Nephron (organoid): ENCODE measurements around the gene C12orf75.

ENCODE experiments used
- H3K27ac Mint-ChIP-seq, 3 experiments: 2 replicates each; pipeline ENCODE4 v1.8.0; 2020; ENCODE audit warnings: mixed read lengths in 3 of 3, mild to moderate bottlenecking in 2 of 3, moderate library complexity in 1 of 3
- H3K27me3 Mint-ChIP-seq: 2 replicates; pipeline ENCODE4 v1.8.0; 2021; ENCODE audit warnings: low read depth, mild to moderate bottlenecking, moderate library complexity, mixed read lengths
- H3K36me3 Mint-ChIP-seq: 2 replicates; pipeline ENCODE4 v1.8.0; 2020; ENCODE audit warnings: low read depth, mixed read lengths
- H3K4me1 Mint-ChIP-seq: 2 replicates; pipeline ENCODE4 v1.8.0; 2020; ENCODE audit warnings: mixed read lengths
- H3K4me3 Mint-ChIP-seq, 3 experiments: 2 replicates each; pipeline ENCODE4 v1.8.0; 2020; ENCODE audit warnings: mild to moderate bottlenecking in 3 of 3, mixed read lengths in 3 of 3, moderate library complexity in 2 of 3
- H3K9me3 Mint-ChIP-seq: 2 replicates; pipeline ENCODE4 v1.8.0; 2020; ENCODE audit warnings: mixed read lengths
- CTCF ChIP-seq, 3 experiments: fragments of 200-600 bp; sonication (generic); IDR thresholded peaks; one replicate each; pipeline ENCODE4 v1.5.0; 2021; ENCODE audit warnings: antibody characterized with exemption in 3 of 3; ENCODE audit not compliant: unreplicated experiment in 3 of 3

The C12orf75 gene

GRCh38 chr12:105420046-105420445 lies 89.6 kb downstream of the C12orf75 start:
- Mint-ChIP-seq H3K36me3 (no peaks in the 10 kb centered on the region), H3K9me3 (peaks cover under 1% of the 10 kb centered on the region), H3K27me3 (no peaks in the 10 kb centered on the region), H3K27ac (no peak overlapping the region), H3K4me3 (no peak overlapping the region), H3K4me1 (peaks cover 28% of the 10 kb centered on the region)
- TF ChIP-seq CTCF (IDR thresholded peaks at IDR 0.05; ENCODE audit: unreplicated experiment in 3 of 3) = no peak

- Mint-ChIP-seq H3K4me1 (peaks cover 32% of the 10 kb centered on the region), H3K9me3 (peaks cover 4% of the 10 kb centered on the region), H3K27me3 (no peaks in the 10 kb centered on the region), H3K36me3 (no peaks in the 10 kb centered on the region), H3K27ac (peak overlapping the region in 1 of 3 experiments; percentile 9), H3K4me3 (no peak overlapping the region)
- peak; percentile 94 to 95 (median 95) for TF ChIP-seq CTCF (IDR thresholded peaks at IDR 0.05; ENCODE audit: unreplicated experiment in 3 of 3)
Measured at GRCh38 chr12:105420659-105421240, 90.3 kb downstream of the C12orf75 start.
